ENCODE measurements around the gene KRT80. TPM values are rescaled to one million over a fixed set of nuclear protein-coding genes. Genes with fewer than 3 reads are reported as not detected.
A peak's percentile ranks its signal among the peaks of the same experiment; 100 is the strongest.

Gene KRT80
- polyA plus RNA-seq, 1 donor (not counting 4 experiments of a cell fraction or from before 2014, with no cell fraction given), result 4.1 TPM

DNA sequence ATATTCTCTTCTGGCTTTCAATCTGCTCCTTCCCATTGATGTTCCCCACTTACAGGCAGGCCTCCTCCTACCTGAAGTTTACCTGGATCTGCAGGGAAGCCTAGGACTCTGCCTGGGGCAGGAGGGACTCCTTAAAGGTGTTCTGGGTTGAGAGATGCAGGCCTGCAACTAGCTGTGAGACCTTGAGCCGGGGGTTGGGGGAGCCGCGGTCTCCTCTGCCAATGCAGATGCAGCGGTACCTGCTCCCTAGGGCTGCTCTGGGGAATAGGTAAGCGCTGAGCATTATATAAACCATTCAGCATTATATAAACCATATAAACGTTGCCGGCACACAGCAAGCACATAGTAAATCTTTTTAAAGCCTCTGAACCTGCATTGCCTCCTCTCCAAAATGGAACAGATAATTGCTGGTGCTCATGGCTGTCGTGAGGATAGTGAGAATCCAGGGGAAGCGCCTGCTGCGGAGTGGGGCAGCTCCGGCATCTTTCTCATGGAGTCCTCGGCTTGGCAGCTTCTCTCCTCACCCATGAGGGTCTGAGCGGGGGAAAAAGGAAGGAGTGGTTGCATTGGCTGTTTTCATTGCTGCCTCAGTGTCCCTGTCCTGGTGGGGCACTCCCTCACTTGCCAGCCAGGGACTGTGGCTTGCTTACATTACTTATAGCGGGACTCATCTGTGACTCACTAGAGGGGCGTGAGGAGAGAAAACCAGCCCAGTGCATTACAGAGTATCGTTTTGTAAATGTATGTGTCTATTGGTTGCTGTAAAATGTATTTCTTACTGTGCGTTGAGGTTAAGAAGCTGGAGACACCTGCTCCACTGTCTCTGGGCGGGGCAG, 12.5 kb upstream of the KRT80 start:
- no peak overlapping the region for H3K4me2 ChIP-seq (ENCODE audit: control insufficient read depth, extremely low read depth, insufficient read depth, low read depth, low read length)
- no peaks in the 10 kb centered on the region for H3K79me2 ChIP-seq (ENCODE audit: control insufficient read depth, insufficient read depth, low read length)
- H3K27ac ChIP-seq (ENCODE audit: control insufficient read depth, insufficient read depth, low read length), result no peak overlapping the region
- H2AFZ ChIP-seq (ENCODE audit: control insufficient read depth, low read length), result no peak overlapping the region
- H3K4me3 ChIP-seq (ENCODE audit: control insufficient read depth in 2 of 3, extremely low read depth in 1 of 3, insufficient read depth in 2 of 3, low read depth in 1 of 3, low read length in 3 of 3), result no peak overlapping the region
- H3K27me3 ChIP-seq (ENCODE audit: control insufficient read depth, extremely low read depth, insufficient read depth, low read length), result no peaks in the 10 kb centered on the region
- no peaks in the 10 kb centered on the region for H3K9me3 ChIP-seq (ENCODE audit: control insufficient read depth, low read depth, low read length)
- TF ChIP-seq, protein P1, sequence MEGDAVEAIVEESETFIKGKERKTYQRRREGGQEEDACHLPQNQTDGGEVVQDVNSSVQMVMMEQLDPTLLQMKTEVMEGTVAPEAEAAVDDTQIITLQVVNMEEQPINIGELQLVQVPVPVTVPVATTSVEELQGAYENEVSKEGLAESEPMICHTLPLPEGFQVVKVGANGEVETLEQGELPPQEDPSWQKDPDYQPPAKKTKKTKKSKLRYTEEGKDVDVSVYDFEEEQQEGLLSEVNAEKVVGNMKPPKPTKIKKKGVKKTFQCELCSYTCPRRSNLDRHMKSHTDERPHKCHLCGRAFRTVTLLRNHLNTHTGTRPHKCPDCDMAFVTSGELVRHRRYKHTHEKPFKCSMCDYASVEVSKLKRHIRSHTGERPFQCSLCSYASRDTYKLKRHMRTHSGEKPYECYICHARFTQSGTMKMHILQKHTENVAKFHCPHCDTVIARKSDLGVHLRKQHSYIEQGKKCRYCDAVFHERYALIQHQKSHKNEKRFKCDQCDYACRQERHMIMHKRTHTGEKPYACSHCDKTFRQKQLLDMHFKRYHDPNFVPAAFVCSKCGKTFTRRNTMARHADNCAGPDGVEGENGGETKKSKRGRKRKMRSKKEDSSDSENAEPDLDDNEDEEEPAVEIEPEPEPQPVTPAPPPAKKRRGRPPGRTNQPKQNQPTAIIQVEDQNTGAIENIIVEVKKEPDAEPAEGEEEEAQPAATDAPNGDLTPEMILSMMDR (optimal IDR thresholded peaks at IDR 0.05 in 1 of 3, IDR thresholded peaks at IDR 0.05 in 1 of 3, conservative IDR thresholded peaks at IDR 0.05 in 1 of 3; ENCODE audit: extremely low read depth in 1 of 3, insufficient read depth in 2 of 3, low read length in 3 of 3), result no peak
- no peak for TF ChIP-seq EZH2 (IDR thresholded peaks at IDR 0.05; ENCODE audit: low read length)
- DNase-seq (ENCODE audit: low read depth, low spot score) (no peak), FAIRE-seq (peak; percentile 13)
- no peaks in the 10 kb centered on the region for H4K20me1 ChIP-seq (ENCODE audit: control insufficient read depth, extremely low read depth, insufficient read depth, low read length)
- no peak overlapping the region for H3K9ac ChIP-seq (ENCODE audit: control insufficient read depth, extremely low read depth, insufficient read depth, low read length)
- dilution Hi-C loops (cut with MboI; ENCODE audit: extremely low pct_ligation_motif_present, low sequenced_read_pairs), result no loop called here
- no peaks in the 10 kb centered on the region for H3K36me3 ChIP-seq (ENCODE audit: control insufficient read depth in 2 of 2, extremely low read depth in 1 of 2, insufficient read depth in 2 of 2, low read length in 2 of 2)
- peaks cover 55% of the 10 kb centered on the region for H3K4me1 ChIP-seq (ENCODE audit: control insufficient read depth, extremely low read depth, insufficient read depth, low read length)
- H3K9me1 ChIP-seq (ENCODE audit: control insufficient read depth, extremely low read depth, insufficient read depth, low read length), result no peaks in the 10 kb centered on the region

DNA sequence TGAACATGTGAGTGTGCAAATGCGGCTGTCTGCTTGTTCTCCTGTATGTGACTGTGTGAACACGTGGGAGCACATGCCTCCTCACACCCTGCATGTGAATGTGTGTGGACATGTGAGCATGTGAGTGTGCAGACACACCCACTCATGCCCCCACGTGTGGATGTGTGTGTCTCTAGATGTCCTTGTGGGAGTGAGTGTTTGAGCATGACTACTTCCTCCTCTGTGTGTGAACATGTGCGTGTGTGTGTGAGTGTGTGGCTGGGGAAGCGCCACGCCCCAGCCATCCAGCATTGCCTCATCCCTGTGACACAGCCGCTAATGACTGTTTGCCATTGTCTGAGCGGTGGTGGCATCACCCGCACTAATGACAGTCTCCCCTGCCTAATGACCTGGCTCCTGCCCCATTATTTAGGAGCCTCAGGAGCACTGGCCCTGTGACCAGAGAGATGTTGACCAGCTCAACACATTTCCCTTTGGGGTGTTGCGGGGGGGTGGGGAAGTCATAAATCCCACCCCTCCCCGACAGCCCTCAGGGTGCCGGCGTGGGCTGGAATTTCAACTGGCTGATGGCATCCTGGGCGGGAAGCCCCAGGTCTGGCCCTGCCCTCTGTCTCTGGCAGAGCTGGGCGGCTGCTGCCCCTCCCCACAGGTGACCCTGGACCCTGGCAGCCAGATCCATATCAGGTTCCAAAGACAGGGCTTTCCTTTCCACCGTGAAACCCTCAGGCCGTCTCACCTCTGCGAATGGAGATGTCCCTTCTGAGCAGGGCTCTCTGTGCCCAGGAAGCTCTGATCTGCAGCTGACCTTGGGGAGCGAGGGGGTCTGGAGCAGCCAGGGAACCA, 11.5 kb upstream of the KRT80 start:
- TF ChIP-seq EZH2 (IDR thresholded peaks at IDR 0.05; ENCODE audit: low read length), result no peak
- TF ChIP-seq, protein P1 (optimal IDR thresholded peaks at IDR 0.05 in 1 of 3, IDR thresholded peaks at IDR 0.05 in 1 of 3, conservative IDR thresholded peaks at IDR 0.05 in 1 of 3; ENCODE audit: extremely low read depth in 1 of 3, insufficient read depth in 2 of 3, low read length in 3 of 3), result no peak
- Histone ChIP-seq H3K4me1 (ENCODE audit: control insufficient read depth, extremely low read depth, insufficient read depth, low read length) (peaks cover 55% of the 10 kb centered on the region), H3K9me3 (ENCODE audit: control insufficient read depth, low read depth, low read length) (no peaks in the 10 kb centered on the region), H3K4me2 (ENCODE audit: control insufficient read depth, extremely low read depth, insufficient read depth, low read depth, low read length) (peak overlapping the region; percentile 13), H3K9ac (ENCODE audit: control insufficient read depth, extremely low read depth, insufficient read depth, low read length) (peak overlapping the region; percentile 16), H3K27ac (ENCODE audit: control insufficient read depth, insufficient read depth, low read length) (peak overlapping the region; percentile 19), H3K36me3 (ENCODE audit: control insufficient read depth in 2 of 2, extremely low read depth in 1 of 2, insufficient read depth in 2 of 2, low read length in 2 of 2) (no peaks in the 10 kb centered on the region), H3K79me2 (ENCODE audit: control insufficient read depth, insufficient read depth, low read length) (no peaks in the 10 kb centered on the region), H2AFZ (ENCODE audit: control insufficient read depth, low read length) (no peak overlapping the region), H3K27me3 (ENCODE audit: control insufficient read depth, extremely low read depth, insufficient read depth, low read length) (no peaks in the 10 kb centered on the region), H3K9me1 (ENCODE audit: control insufficient read depth, extremely low read depth, insufficient read depth, low read length) (no peaks in the 10 kb centered on the region), H3K4me3 (ENCODE audit: control insufficient read depth in 2 of 3, extremely low read depth in 1 of 3, insufficient read depth in 2 of 3, low read depth in 1 of 3, low read length in 3 of 3) (no peak overlapping the region), H4K20me1 (ENCODE audit: control insufficient read depth, extremely low read depth, insufficient read depth, low read length) (no peaks in the 10 kb centered on the region)
- peak; percentile 97 for DNase-seq (ENCODE audit: low read depth, low spot score)
- dilution Hi-C loops (cut with MboI; ENCODE audit: extremely low pct_ligation_motif_present, low sequenced_read_pairs), result no loop called here
- FAIRE-seq, result no peak
